GM12801 (cell line): ENCODE results near the gene CUX1.

ENCODE experiments used
- TF ChIP-seq, protein P1 (sequence below): IDR thresholded peaks from one replicate; pipeline ENCODE4 v1.5.1; 2011; ENCODE audit warnings: control low read depth; ENCODE audit not compliant: insufficient read length; ENCODE audit errors: extremely low read depth

The CUX1 gene

DNA sequence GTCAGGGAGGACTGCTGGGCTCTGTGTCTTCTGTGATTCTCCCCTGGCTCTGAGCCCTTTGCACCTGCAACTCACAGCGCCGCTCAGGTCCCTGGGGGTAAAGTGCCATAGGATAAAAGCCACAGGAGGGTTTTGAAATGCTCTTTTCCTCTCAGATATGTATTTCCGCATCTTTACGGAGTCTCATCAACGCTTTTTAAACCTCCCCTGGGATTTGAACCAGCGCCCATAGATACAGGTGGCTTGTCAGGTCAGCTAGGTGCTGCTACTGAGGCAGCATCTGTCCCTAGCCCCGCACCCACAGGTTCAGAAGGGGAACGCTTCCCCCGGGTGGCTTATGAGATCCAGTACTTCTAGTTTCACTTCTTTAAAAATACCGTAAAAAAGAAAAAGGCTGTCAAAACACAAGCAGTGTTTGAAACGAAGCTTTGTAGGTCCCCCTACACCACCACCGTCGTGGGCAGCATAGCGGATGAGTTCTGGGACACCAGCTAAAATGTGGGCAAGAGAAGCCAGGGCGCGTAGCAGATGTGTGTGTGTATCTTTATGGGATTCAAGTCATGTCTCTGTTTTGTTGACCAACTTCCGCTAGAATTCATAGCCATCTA is 173.5 kb downstream of the CUX1 start:
- TF ChIP-seq, protein P1, sequence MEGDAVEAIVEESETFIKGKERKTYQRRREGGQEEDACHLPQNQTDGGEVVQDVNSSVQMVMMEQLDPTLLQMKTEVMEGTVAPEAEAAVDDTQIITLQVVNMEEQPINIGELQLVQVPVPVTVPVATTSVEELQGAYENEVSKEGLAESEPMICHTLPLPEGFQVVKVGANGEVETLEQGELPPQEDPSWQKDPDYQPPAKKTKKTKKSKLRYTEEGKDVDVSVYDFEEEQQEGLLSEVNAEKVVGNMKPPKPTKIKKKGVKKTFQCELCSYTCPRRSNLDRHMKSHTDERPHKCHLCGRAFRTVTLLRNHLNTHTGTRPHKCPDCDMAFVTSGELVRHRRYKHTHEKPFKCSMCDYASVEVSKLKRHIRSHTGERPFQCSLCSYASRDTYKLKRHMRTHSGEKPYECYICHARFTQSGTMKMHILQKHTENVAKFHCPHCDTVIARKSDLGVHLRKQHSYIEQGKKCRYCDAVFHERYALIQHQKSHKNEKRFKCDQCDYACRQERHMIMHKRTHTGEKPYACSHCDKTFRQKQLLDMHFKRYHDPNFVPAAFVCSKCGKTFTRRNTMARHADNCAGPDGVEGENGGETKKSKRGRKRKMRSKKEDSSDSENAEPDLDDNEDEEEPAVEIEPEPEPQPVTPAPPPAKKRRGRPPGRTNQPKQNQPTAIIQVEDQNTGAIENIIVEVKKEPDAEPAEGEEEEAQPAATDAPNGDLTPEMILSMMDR = no peak

DNA sequence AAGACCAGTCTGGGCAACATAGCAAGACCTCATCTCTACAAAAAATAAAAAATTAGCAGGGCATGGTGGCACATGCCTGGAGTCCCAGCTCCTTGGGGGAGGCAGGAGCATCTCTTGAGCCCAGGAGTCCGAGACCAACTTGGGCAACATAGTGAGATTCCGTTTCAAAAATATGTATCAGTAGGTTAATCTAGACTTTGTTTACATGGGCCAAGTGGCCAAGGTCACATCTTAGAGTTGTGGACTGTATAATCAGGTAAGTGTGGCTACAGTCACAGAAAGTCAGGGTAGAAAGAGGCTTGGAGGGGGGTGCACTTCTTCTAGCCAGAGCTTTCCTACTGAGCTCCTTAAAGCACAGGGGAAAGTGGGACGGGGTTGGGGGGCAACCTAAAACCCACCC is 174.4 kb downstream of the CUX1 start:
- TF ChIP-seq, protein P1 = no peak

DNA sequence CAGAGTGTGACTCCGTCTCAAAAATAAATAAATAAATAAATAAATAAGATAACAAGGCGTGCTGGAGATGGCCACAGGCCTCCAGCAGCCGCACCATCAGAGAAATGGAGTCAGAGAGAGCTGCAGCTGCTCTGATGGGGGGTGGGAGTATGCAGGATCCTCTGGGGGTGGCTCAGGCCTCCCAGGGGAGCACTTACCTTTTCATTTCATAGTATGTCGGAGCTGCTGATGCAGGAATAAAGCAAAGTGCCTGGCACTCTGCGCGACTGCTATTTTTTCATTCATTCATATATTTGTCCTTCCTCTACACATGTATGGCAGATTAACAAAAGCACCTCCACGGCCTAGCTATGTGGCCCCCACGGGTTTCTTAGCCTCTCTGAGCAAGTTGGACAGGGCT is 175.9 kb downstream of the CUX1 start:
- TF ChIP-seq, protein P1 = no peak

DNA sequence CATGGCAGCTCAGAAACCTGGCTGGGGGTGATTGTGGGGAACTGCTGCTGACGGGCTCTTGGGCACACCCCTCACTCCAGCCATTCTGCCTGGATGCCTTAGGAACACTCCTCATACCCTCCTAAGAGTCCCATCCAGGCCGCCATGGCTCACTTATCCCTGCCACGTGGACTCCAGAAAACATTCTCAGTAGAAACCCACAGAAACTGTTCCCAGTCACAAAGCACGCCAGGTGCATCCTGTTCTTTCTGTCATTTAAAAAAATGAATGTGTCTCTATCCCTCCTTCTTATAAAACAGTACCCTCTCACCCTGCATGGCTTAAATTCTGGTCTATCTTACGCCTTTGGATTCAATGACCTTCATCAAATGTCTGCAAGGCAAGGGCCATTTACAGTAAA is 177.7 kb downstream of the CUX1 start:
- TF ChIP-seq, protein P1 = no peak

DNA sequence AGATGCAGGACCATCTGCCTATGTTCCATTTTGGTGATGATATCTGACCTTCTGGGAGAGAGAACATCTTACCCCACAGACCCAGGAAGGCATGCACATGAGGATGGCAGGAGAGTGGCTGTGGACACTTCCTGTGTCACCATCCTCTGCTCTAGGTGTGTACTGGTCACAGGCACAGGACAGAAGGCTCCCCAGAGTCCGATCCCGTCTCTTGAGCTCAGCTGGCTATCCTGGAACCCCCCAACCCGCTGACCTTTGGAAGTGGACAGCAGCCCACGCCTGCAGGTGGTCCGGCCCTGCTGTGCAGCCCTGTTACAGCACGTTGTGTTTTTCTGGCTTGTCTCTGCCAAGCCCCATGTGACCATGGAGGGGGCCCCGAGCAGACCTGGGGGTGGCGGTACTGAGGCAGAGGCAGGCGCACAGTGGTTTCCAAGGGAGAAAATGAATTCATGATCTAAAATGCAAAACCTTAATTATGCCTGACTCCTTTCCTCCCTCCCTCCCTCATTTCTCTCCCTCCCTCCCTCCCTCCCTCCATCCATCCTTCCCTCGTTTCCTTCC is 178.8 kb downstream of the CUX1 start:
- TF ChIP-seq, protein P1 = no peak

DNA sequence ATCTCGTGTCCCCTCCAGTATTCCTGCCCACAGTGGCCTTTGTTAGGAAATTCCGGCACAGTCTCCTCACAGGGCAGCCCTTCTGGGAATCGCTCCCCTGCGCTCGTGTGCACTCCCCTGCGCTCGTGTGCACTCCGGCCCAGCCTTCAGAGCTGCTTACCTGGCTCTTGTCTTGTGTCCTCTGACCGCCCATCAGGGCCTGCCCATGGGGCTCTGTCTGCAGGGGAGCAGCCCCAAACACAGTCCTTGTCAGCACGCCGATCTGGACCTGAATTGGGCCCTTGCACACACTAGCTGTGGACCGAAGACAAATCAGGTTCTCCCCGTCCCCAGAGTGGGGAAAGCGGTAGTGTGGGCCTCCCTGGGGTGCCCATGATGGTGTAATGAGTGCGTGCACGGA is 179.4 kb downstream of the CUX1 start:
- TF ChIP-seq, protein P1 = no peak

DNA sequence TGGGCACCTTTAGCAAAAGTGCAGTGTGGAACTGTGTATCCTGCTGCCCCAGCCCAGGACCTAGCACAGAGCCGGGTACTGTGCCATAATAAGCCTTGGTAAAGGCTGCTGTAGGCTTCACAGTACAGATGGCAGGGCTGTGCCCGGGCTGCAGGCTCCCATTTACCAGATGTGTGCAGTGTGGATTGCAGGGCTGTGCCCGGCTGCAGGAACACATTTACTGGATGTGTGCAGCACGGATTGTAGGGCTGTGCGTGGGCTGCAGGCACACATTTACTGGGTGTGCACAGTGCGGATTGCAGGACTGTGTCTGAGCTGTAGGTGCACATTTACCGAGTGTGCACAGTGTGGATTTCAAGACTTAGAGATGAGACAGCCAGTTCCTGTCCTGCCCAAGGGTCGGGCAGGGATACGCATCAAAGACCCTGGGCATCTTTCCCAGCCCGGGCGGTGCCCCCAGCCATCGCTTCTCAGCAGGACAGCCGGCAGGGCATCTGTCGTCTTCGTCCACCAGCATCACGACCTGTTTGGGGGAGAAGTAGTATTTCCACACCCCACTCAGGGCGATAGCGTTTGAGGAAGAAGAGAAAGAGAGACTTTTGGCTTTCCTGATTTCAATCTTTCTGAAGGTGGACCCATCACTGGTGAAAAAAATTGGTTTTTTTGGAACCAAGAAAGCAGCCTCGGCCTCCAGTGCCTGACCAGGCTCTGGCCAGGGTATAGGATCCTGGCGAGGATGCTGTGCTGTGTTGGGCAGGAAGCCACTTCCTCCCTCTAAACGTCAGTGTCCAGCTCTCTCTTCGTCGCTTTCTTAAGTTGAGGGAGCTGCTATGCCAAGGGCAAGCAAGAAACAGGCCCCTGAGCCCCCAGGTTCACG is 180.8 kb downstream of the CUX1 start:
- TF ChIP-seq, protein P1 = no peak
